OCI-LY3 (cell line): ENCODE measurements around the gene NECAP2.

Experiments
- EZH2phosphoT487 ChIP-seq: fragments of 200-600 bp; shearing (Covaris generic); IDR thresholded peaks from 2 replicates; pipeline ENCODE4 v1.6.1; 2018; ENCODE audit warnings: antibody characterized with exemption, mixed run types, low read depth
- TF ChIP-seq, protein P1 (sequence below): fragments of 200-600, 300-600 bp; sonication (generic); IDR thresholded peaks from 2 replicates; pipeline ENCODE4 v1.5.1; 2014; ENCODE audit warnings: antibody characterized with exemption, low read length, low read depth

DNA sequence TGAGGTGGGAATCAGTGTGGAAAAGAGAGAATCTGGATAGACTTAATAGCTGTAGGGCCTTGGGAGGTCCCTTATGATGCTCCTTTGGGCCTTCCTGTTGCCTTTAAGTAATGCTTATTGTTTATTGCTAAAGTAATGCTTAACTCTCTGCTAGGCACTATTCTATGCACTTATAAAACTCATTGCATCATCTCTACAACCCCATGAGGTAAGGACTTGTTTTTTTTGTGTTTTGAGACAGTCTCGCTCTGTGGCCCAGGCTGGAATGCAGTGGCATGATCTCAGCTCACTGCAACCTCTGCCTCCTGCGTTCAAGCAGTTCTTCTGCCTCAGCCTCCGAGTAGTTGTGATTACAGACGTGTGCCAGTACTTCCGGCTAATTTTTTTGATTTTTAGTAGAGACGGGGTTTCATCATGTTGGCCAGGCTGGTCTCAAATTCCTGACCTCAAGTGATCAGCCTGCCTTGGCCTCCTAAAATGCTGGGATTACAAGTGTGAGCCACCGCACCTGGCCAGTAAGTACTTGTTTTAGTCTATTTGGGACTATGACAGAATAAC, 22.3 kb downstream of the NECAP2 start:
- TF ChIP-seq, protein P1, sequence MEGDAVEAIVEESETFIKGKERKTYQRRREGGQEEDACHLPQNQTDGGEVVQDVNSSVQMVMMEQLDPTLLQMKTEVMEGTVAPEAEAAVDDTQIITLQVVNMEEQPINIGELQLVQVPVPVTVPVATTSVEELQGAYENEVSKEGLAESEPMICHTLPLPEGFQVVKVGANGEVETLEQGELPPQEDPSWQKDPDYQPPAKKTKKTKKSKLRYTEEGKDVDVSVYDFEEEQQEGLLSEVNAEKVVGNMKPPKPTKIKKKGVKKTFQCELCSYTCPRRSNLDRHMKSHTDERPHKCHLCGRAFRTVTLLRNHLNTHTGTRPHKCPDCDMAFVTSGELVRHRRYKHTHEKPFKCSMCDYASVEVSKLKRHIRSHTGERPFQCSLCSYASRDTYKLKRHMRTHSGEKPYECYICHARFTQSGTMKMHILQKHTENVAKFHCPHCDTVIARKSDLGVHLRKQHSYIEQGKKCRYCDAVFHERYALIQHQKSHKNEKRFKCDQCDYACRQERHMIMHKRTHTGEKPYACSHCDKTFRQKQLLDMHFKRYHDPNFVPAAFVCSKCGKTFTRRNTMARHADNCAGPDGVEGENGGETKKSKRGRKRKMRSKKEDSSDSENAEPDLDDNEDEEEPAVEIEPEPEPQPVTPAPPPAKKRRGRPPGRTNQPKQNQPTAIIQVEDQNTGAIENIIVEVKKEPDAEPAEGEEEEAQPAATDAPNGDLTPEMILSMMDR, result no peak
- TF ChIP-seq EZH2phosphoT487, result no peak
